GM19328 (cell line): ENCODE data around the gene PRH1.

ENCODE experiments used
- ATAC-seq: cut with Tn5 transposase; IDR thresholded peaks from one replicate; pipeline ENCODE4 v1.9.1; 2021; ENCODE audit warnings: mild to moderate bottlenecking, moderate library complexity; ENCODE audit not compliant: unreplicated experiment

The PRH1 gene

DNA sequence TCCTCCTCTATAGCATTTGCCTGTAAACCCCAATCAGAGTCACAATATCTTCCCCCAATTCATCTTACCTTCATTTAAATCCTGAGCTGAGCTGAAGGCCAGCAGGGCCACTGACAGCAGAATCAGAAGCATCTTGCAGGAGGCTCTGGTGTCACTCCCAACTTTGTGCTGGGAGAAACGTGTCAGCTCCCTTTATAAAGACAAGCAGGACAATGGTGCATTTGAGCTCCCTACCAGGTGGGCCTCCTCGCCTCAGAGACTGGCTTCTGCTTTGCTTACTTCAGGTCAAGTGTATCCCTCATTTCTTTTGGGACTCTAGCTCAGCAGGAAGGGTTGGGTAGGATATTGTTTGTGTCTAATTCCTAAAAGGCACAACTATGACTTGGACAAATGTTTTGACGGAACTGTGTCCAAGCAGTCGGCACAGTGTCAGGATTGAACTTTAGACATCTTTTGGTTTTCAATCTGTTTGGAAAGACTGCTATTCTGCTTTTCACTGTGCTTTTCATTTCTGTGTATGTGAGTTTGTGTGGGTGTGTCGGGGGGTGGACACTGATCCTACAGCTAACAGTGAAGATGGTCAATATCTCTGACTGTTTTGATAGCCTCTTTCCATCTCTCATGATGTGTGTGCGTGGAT, at the start of gene PRH1:
PRH1 (minus strand) TSS at position 170 of the 640 bp plus-strand sequence; CDS start at position 132, 38 bp downstream.
- ATAC-seq, result no peak

DNA sequence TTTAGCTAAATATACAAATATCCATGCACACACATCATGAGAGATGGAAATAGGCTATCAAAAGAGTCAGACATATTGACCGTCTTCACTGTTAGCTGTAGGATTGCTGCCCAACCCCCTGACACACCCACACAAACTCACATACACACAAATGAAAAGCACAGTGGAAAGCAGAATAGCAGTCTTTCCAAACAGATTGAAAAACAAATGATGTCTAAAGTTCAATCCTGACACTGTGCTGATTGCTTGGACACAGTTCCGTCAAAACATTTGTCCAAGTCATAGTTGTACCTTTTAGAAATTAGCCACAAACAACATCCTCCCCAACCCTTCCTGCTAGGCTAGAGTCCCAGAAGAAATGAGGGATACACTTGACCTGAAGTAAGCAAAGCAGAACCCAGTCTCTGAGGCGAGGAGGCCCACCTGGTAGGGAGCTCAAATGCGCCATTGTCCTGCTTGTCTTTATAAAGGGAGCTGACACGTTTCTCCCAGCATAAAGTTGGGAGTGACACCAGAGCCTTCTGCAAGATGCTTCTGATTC, 44.8 kb upstream of the PRH1 start, which contains the start of gene PRH2:
PRH2 (plus strand) TSS at position 491 of the 541 bp plus-strand sequence; CDS start at position 529, 38 bp downstream.
- ATAC-seq, result no peak

DNA sequence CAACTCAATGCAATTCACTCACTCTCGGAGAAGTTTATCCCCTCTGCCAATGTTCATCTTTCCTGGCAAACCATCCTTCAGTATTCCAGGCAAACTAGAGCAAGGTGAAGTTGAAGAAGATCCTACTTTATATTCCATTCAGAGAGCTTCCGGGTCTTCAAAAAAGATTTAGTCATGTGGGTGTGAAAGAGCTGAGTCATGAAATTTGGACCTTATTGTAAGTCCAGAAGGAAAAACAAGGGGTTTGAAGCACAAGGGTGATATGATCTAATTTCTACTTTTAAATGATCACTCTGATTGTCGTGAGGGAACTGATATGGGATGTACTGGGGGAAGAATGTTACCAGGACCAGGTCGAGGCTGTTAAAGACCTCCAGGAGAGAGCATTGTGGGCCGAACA, 42.2 kb upstream of the PRH1 start:
- no peak for ATAC-seq

DNA sequence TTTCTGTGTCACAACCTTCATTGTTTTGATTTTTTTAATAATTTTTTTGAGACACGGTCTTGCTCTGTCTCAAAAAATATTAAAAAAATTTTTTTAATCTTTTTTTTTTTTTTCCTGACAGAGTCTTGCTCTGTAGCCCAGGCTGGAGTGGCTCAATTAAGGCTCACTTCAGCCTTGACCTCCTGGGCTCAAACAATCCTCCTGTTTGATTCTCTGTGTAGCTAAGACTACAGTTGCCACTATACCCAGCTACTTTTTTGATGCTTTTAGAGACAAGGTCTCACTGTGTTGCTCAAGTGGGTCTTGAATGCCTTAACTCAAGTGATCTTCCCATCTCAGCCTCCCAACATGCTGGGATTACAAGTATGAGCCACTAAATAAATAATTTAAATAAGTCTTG, 35.8 kb upstream of the PRH1 start:
- no peak for ATAC-seq

DNA sequence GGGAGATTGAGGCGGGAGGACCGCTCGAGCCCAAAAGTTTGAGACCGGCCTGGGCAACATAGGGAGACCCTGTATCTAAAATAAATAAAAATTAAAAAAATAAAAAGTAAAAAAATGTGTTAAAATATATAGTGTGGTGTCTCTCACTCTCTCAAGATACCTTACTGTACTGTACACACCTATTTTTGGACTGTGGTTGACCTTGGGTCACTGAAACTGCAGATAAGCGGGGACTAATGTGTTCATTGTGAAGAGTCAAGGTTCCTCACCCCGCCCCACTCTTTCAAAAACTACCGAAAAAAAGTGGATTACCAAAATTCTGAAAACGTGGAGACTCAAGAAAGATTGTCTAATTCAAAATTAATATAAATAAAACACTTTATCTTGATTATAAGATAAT, 26.3 kb upstream of the PRH1 start:
- ATAC-seq, result no peak

DNA sequence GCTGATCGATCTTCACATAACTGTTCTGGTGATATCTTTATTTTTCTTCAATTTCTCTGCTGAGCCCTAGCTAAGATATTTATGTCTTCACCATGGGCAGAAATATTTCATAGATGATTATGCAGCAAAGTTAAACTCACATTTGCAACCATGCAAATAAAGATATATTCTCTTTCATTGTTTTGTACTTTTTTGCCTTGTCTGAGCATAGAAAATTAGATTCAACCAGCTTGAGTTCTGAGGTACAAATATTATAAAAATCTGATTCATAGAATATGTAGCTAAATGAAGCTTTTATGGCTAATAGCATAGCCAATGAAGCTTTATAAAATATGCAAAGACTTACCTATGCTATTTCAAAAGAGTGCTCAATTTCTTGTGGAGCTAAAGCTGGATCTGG, 25.4 kb upstream of the PRH1 start, which contains the start of gene TAS2R13:
TAS2R13 (minus strand) TSS at position 101 of the 400 bp plus-strand sequence. CDS start 264 bp downstream, outside the sequence.
- no peak for ATAC-seq

GRCh38 chr12:10904686-10905085, 20.6 kb upstream of the PRH1 start:
- no peak for ATAC-seq

GRCh38 chr12:10901427-10901826, 17.4 kb upstream of the PRH1 start:
- no peak for ATAC-seq

DNA sequence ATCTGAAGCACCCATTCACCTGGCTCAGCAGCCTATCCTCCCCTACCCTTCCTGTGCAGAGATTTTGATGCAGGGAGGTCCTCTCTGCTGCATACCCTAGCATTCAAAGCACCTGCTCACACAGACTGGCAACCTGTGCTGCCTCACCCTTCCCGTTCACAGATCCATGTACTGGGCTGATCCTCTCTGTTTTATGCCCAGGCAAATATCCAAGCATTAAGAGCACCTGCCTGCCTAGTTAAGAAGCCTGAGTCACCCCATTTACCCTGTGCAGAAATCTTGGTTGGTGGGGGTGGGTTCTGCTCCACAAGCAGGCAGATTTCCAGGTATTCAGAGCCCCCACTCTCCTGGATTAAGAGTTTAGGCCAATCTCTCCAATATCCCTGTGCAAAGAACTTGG, 16.9 kb upstream of the PRH1 start:
- ATAC-seq, result no peak

DNA sequence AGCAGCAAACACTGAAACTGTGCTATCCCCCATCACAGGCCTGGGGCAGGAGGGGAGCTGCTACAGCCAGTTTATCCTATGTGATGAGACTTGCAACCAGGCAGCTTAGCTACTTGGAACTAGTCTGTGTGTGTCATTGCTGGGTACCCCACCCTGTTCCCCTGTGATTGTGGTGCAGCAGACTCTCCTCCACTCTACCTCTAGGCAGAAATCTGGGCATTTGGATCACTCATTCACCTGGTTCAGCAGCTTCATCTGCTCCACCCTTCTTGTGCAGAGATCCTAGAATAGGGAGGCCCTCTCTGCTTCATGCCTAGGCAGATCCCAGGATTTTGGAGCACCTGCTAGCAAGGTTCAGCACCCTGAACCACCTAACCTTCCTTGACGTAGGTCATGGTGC, 16.5 kb upstream of the PRH1 start:
- ATAC-seq, result no peak

DNA sequence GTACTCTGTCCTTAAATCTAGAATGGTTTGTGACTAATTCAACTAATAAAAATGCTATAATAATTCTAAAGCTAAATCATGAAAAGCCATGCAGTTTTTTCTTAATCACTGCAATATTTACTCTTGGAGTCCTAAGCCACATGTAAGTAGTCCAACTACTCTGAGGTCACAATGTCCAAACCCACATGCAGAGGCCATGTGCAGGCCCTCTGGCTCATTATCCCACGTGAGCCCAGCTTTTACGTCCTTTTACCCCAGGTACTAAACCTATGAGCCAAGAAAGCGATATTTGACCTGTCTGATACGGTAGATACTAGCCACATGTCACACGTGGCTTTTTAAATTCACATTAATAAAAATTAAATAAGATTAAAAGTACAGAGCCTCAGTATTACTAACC, 12.8 kb upstream of the PRH1 start:
- no peak for ATAC-seq

DNA sequence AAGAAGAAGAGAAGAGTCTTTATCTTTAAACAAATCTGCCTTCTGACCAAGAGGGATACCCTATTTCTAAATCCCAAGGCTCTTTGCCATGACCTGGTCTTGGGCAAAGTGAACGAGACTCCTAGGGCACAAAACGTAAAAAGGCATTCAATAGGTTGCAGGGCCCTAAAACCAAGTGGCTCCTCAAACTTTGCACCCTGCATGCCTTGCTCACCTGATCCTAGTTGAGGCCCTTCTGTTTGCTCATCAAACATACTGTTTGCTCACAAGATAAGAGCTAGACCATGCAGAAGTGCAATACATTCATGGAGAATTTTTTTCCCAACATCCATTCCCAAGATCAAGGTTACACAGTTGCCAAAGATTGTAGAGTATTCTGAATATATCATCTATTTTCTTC, 7.9 kb upstream of the PRH1 start:
- no peak for ATAC-seq

DNA sequence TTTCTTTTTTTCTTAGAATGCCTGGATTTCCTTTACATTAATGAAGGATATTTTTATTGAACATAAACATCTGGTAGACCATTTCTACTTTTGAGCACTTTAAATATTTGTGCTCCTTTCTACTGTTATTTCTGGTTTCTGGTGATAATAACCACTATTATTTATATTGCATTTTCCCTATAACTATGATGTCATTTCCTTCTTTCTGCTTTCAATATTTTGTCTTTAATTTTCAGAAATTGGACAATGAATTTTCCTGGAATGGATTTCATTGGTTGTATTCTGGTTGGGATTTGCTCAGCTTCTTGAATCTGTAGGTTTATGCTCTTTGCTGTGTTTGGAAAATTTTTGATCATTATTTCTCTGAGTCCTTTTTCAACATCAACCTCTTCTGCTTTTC, 5.2 kb upstream of the PRH1 start:
- no peak for ATAC-seq

DNA sequence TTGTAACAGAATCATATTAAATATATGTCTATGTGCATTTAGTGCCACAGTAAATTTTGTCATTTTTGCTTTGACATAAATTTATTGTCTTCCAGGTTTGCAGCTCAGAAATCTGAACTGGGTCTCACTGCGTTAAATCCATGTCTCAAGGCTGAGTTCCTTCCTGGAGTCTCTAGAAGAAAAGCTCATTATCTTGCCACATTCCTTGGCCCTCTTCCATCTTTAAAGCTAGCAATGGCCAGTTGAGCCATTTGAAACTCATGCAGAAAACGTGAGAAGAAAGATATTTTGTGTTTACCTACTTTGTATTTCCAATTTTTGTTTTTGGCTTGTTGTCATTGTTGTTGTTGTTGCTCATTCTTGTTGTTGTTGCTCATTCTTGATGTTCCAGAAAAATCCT, 10.7 kb downstream of the PRH1 start:
- no peak for ATAC-seq

GRCh38 chr12:10867381-10867780, 16.7 kb downstream of the PRH1 start:
- ATAC-seq, result no peak

GRCh38 chr12:10863512-10864218, 20.4 kb downstream of the PRH1 start:
- no peak for ATAC-seq

DNA sequence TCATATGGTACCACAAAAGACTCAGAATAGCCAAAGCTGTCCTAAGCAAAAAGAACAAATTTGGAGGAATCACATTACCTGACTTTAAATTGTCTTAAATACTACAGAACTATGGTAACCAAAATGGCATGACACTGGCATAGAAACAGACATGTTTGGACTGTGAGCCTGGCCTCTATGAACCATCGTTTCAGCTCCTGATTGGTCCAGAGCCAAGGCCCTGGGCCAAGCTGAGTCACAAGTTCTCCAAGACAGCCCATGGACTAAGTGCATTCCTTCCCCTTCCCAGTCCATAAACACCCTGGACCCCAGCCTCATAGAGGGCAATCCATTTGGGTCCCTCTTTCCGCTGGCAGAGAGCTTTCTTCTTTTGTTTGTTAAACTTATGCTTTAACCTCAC, 22.7 kb downstream of the PRH1 start:
- ATAC-seq, result no peak

DNA sequence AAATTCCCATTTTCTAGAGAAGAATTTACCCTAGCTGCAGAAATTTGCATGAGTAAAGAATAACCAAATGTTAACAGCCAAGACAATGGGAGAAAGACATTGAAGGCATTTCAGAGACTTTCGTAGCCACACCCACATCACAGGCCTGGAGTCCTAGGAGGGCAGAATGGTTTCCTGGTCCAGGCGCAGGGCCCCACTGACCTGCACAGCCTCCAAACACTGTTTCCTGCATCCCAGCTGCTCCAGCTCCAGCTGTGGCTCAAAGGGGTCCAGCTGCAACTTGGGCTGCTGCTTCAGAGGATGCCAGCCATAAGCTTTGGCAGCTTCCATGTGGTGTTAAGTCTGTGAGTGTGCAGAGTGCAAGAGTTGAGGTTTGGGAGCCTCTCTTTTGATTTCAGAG, 28.2 kb downstream of the PRH1 start:
- no peak for ATAC-seq

DNA sequence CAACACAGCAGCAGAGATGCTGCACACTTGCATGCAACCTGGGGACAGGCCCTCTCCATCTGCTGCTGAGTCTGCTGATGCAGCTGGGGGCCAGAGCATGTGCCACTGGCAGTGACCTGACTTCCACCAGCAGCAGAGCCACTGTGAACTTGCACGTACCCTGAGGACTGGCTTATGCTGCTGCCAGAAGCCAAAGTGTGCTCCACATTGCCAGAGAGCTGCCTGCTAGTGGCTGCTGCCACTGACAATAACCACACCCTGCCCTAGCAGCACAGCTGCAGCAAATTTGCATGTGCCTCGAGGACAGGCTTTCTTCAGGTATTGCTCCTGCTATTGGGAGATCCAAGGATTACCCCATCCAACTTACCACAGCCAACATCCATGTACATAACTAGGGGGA, 30.3 kb downstream of the PRH1 start:
- no peak for ATAC-seq

- no peak for ATAC-seq
Observed at GRCh38 chr12:10851243-10851858, 32.7 kb downstream of the PRH1 start.

GRCh38 chr12:10849425-10849878, 34.6 kb downstream of the PRH1 start, which contains the start of gene PRR4:
PRR4 (minus strand) TSS chr12:10849475; CDS start chr12:10849437, 38 bp downstream.
- no peak for ATAC-seq

- ATAC-seq, result no peak
Observed at GRCh38 chr12:10847744-10848143, 36.3 kb downstream of the PRH1 start.
